ES-I3 (cell line): ENCODE measurements around the gene KCP.
"Not testable (repeated sequence)": the region's sequence is repeated elsewhere in the genome, so short reads cannot be mapped to it uniquely, and the experiment has no call there.

ENCODE experiments used
- H3K36me3 ChIP-seq: 2 replicates; pipeline ENCODE4 v1.6.1; 2013; ENCODE audit warnings: mild to moderate bottlenecking, low read length, control low read depth, moderate library complexity; ENCODE audit not compliant: insufficient read depth
- H3K4me1 ChIP-seq: 2 replicates; pipeline ENCODE4 v1.6.1; 2013; ENCODE audit warnings: mild to moderate bottlenecking, control low read depth, low read length; ENCODE audit not compliant: insufficient read depth
- H3K9ac ChIP-seq: 2 replicates; pipeline ENCODE4 v1.6.1; 2013; ENCODE audit warnings: low read depth, mild to moderate bottlenecking, low read length, moderate library complexity
- H3K9me3 ChIP-seq: 2 replicates; pipeline ENCODE4 v1.6.1; 2013; ENCODE audit warnings: mild to moderate bottlenecking, low read length, moderate library complexity; ENCODE audit not compliant: control insufficient read depth, insufficient read depth

Gene KCP

GRCh38 chr7:128943251-128943650, 32.7 kb upstream of the KCP start:
- not testable (repeated sequence) for H3K4me1 ChIP-seq, H3K9me3 ChIP-seq, H3K9ac ChIP-seq, H3K36me3 ChIP-seq

- Histone ChIP-seq H3K9me3 (no peaks in the 10 kb centered on the region), H3K4me1 (peaks cover 3% of the 10 kb centered on the region; the same call in 1 of the 2 replicates), H3K9ac (no peak overlapping the region), H3K36me3 (no peaks in the 10 kb centered on the region)
Observed at GRCh38 chr7:128941946-128942526, 31.5 kb upstream of the KCP start.

- peaks cover 3% of the 10 kb centered on the region; the same call in 1 of the 2 replicates for H3K4me1 ChIP-seq
- H3K36me3 ChIP-seq, result no peaks in the 10 kb centered on the region
- H3K9me3 ChIP-seq, result no peaks in the 10 kb centered on the region
- H3K9ac ChIP-seq, result no peak overlapping the region
Observed at GRCh38 chr7:128941323-128941890, 30.9 kb upstream of the KCP start.

DNA sequence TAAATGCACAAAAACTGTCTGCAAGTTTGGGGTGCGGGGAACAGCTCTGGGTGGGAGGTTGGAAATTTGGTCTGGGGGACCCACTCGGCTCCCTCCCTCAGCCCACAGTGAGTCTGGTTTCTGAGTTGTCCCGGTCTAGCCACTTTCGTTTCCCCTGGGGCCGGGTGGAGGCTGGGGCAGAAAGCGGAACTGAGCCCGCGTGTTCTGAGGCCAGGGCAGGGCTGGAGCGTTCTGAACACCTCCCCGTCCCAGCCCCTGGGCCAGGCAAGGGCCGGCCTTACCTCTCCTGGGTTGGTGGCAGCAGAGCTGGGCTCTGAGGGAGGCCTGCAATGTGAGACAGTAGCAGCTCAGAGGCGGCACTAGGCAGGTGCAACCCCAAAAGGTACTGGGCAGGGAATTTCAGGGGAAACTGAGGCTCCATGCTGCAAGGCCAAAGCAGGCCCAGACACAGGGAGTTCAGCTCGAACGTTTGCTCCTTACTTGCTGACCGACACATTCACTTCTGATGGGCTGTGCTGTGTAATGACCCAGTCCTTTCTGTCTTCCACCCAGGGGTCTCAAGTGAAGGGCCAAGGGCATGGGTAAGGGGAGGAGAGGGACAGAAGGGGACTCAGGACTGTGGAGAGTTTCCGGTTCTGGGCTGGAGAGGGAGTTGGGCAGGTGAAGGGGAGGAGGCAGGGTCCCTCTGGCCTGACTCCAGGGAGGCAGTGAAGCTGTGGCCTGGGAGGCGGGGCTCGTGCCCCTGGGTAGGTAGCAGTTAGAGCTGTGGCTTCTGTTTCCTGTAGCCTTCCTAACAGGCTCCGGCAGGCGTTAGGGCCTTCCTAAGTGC, 30.2 kb upstream of the KCP start:
- no peak overlapping the region for H3K9ac ChIP-seq
- H3K4me1 ChIP-seq, result peaks cover 3% of the 10 kb centered on the region; the same call in 1 of the 2 replicates
- no peaks in the 10 kb centered on the region for H3K9me3 ChIP-seq
- no peaks in the 10 kb centered on the region for H3K36me3 ChIP-seq

- Histone ChIP-seq H3K9ac (no peak overlapping the region), H3K36me3 (no peaks in the 10 kb centered on the region), H3K9me3 (no peaks in the 10 kb centered on the region), H3K4me1 (peaks cover 3% of the 10 kb centered on the region; the same call in 1 of the 2 replicates)
Observed at GRCh38 chr7:128939861-128940410, 29.4 kb upstream of the KCP start.

GRCh38 chr7:128939075-128939860, 28.8 kb upstream of the KCP start:
- H3K9ac ChIP-seq, result no peak overlapping the region
- no peaks in the 10 kb centered on the region for H3K36me3 ChIP-seq
- peaks cover 3% of the 10 kb centered on the region; the same call in 1 of the 2 replicates for H3K4me1 ChIP-seq

GRCh38 chr7:128938544-128939074, 28.1 kb upstream of the KCP start:
- Histone ChIP-seq H3K36me3 (no peaks in the 10 kb centered on the region), H3K9ac (peak overlapping the region; percentile 41; the same call in 1 of the 2 replicates), H3K4me1 (peaks cover 3% of the 10 kb centered on the region; the same call in 1 of the 2 replicates), H3K9me3 (no peaks in the 10 kb centered on the region)

More at GRCh38 chr7:128939075-128939860, 28.8 kb upstream of the KCP start:
- H3K9me3 ChIP-seq, result no peaks in the 10 kb centered on the region

GRCh38 chr7:128937647-128938543, 27.4 kb upstream of the KCP start, which contains the start of gene IRF5:
TSS of gene IRF5 (plus strand) at chr7:128937927. CDS start at chr7:128942082, 4,155 bp downstream.
- H3K9ac ChIP-seq, result peak within 1 kb of the TSS; percentile 41
- H3K4me1 ChIP-seq, result peaks cover 3% of the 10 kb centered on the region; the same call in 1 of the 2 replicates
- H3K36me3 ChIP-seq, result no peaks in the 10 kb centered on the region
- no peaks in the 10 kb centered on the region for H3K9me3 ChIP-seq

GRCh38 chr7:128937271-128937646, 26.8 kb upstream of the KCP start:
- peak overlapping the region; percentile 41; the same call in 1 of the 2 replicates for H3K9ac ChIP-seq
- H3K36me3 ChIP-seq, result no peaks in the 10 kb centered on the region
- H3K9me3 ChIP-seq, result no peaks in the 10 kb centered on the region
- H3K4me1 ChIP-seq, result peaks cover 3% of the 10 kb centered on the region; the same call in 1 of the 2 replicates

DNA sequence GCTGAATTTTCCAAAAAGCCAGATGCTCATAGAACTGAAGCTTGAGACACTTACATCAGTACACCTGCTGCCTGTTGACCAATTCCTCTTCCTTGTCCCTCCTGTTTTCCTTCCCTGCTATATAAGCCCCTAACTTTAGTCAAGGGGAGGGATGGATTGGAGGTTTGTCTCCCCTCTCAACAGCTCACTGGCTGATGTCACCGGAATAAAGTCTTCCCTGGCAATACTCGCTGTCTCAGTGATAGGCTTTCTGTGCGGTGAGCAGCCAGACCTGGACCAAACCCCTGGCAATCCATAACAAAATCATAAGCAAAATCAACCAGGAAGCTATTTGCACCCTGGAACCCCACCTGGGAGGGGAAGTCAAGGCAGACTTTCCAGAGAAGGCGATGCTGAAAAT, 26.3 kb upstream of the KCP start:
- no peaks in the 10 kb centered on the region for H3K36me3 ChIP-seq
- no peak overlapping the region for H3K9ac ChIP-seq
- no peaks in the 10 kb centered on the region for H3K9me3 ChIP-seq
- H3K4me1 ChIP-seq, result peaks cover 3% of the 10 kb centered on the region; the same call in 1 of the 2 replicates

GRCh38 chr7:128935342-128935730, 24.8 kb upstream of the KCP start:
- Histone ChIP-seq H3K36me3 (no peaks in the 10 kb centered on the region), H3K9ac (no peak overlapping the region), H3K4me1 (no peaks in the 10 kb centered on the region), H3K9me3 (no peaks in the 10 kb centered on the region)

- H3K9ac ChIP-seq, result no peak overlapping the region
- no peaks in the 10 kb centered on the region for H3K9me3 ChIP-seq
- no peaks in the 10 kb centered on the region for H3K4me1 ChIP-seq
- H3K36me3 ChIP-seq, result no peaks in the 10 kb centered on the region
Observed at GRCh38 chr7:128934361-128935341, 24.1 kb upstream of the KCP start.
